GM18498 (cell line): ENCODE results near the gene TMEM80.
"Not testable (repeated sequence)": the region's sequence is repeated elsewhere in the genome, so short reads cannot be mapped to it uniquely, and the experiment has no call there.

ENCODE experiments used
- ATAC-seq: cut with Tn5 transposase; IDR thresholded peaks from one replicate; pipeline ENCODE4 v1.9.1; 2021; ENCODE audit warnings: mild to moderate bottlenecking, moderate library complexity; ENCODE audit not compliant: unreplicated experiment

TMEM80 gene

GRCh38 chr11:679271-680207 lies 16.1 kb upstream of the TMEM80 start:
- ATAC-seq = no peak

GRCh38 chr11:680476-680875 lies 15.1 kb upstream of the TMEM80 start:
- no peak for ATAC-seq

GRCh38 chr11:680970-681369 lies 14.6 kb upstream of the TMEM80 start:
- no peak for ATAC-seq

GRCh38 chr11:686451-687243 lies 9.0 kb upstream of the TMEM80 start:
- no peak for ATAC-seq

GRCh38 chr11:687751-688150 lies 7.9 kb upstream of the TMEM80 start:
- ATAC-seq = no peak

- ATAC-seq = no peak
Measured at GRCh38 chr11:688681-689080, 6.9 kb upstream of the TMEM80 start.

GRCh38 chr11:689625-690024 lies 6.0 kb upstream of the TMEM80 start:
- no peak for ATAC-seq

GRCh38 chr11:690244-690643 lies 5.4 kb upstream of the TMEM80 start:
- not testable (repeated sequence) for ATAC-seq

GRCh38 chr11:690738-691633 lies 4.6 kb upstream of the TMEM80 start:
- ATAC-seq = no peak

- ATAC-seq = no peak
Measured at GRCh38 chr11:691710-692590, 3.7 kb upstream of the TMEM80 start.

GRCh38 chr11:692824-693414 lies 2.7 kb upstream of the TMEM80 start:
- ATAC-seq = no peak

GRCh38 chr11:693415-693831 lies 2.2 kb upstream of the TMEM80 start:
- ATAC-seq = no peak

GRCh38 chr11:693887-694562 lies 1.6 kb upstream of the TMEM80 start:
- ATAC-seq = no peak

- peak; percentile 79 for ATAC-seq
Measured at GRCh38 chr11:694563-695287, 891 bp upstream of the TMEM80 start, which contains the start of gene DEAF1. Gene DEAF1, minus strand, starts transcription at chr11:695222. Its CDS starts 175 bp downstream, at chr11:695047.

GRCh38 chr11:695288-695537 lies 403 bp upstream of the TMEM80 start:
- ATAC-seq = no peak

- no peak for ATAC-seq
Measured at GRCh38 chr11:696955-697491, 1.4 kb downstream of the TMEM80 start.

- no peak for ATAC-seq
Measured at GRCh38 chr11:697811-698311, 2.2 kb downstream of the TMEM80 start.

- ATAC-seq = no peak
Measured at GRCh38 chr11:698493-699115, 3.0 kb downstream of the TMEM80 start.
